GM21423 (cell line): ENCODE results near the gene TK2.

Experiments
- ATAC-seq: cut with Tn5 transposase; IDR thresholded peaks from one replicate; pipeline ENCODE4 v1.9.1; 2021; ENCODE audit warnings: mild to moderate bottlenecking, moderate library complexity; ENCODE audit not compliant: unreplicated experiment

TK2 gene

GRCh38 chr16:66486199-66486772 is 63.6 kb downstream of the TK2 start:
- no peak for ATAC-seq

- no peak for ATAC-seq
These were observed 64.5 kb downstream of the TK2 start for GRCh38 chr16:66485376-66485775.

GRCh38 chr16:66484453-66485213 is 65.3 kb downstream of the TK2 start:
- ATAC-seq = no peak

GRCh38 chr16:66483689-66484452 is 66.1 kb downstream of the TK2 start:
- no peak for ATAC-seq

GRCh38 chr16:66481943-66482390 is 68.0 kb downstream of the TK2 start:
- no peak for ATAC-seq

- no peak for ATAC-seq
These were observed 68.6 kb downstream of the TK2 start for GRCh38 chr16:66481081-66481942.

- no peak for ATAC-seq
These were observed 69.4 kb downstream of the TK2 start for GRCh38 chr16:66480265-66481080.

- ATAC-seq = no peak
These were observed 70.2 kb downstream of the TK2 start for GRCh38 chr16:66479661-66480264.

DNA sequence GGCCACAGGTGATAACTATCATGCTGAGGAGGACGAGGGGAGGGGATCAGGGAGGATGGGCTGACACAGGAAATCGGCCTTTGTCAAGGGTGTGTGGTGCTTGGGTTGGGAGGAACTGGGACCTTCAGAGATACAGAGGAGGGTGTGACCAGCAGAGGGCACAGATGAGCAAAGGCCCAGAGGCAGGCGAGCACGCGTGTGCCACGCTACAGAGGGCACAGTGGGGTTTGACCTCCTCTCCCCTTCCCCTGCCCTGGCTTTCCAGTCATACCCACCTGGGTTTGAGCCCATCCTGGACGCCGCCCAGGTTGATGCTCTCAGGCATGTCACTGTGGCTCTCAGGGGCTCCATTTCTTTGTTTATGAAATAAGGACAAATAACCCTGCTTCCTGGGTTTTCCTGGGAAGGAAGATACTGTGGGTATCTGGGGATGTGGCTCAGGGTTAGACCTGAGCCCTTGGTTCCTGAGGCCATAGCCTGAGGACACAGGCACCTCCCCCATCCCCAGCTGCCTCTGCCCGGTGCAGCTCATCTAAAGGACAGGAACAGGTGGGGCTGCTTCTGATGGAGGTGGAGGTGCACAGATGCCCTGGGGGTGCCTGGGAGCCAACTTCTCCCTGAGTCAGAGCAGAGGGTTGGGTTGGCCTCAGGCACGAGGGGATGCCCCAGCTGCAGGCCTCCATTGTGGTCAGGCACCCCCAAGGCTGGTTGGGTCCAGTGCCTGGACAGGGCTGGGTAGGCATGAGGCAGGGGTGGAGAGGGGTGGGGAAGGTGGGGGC is 71.0 kb downstream of the TK2 start:
- peak; percentile 71 for ATAC-seq

DNA sequence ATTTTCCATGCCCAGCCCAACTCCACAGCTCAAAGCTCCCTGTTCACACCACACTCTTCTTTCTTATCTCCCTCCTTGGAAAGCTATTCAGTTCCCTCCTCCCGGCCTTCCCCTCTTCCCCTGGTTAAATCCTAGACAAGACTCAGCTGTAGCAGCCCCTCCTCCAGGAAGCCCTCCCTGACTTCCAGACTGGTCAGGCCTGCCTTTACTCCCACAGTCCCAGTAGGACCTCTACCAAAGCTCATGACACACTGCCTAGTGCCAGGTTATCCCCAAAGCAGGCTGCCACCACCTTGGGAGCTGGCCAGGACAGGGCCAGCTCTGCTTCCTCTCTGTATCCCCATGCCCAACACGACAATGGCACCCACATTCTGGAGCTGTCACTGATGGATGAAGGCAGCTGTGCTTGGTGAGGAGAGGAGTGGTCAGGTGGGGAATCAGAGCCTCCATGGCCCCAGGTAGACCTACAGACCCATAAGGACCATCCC is 72.8 kb downstream of the TK2 start:
- ATAC-seq = no peak

DNA sequence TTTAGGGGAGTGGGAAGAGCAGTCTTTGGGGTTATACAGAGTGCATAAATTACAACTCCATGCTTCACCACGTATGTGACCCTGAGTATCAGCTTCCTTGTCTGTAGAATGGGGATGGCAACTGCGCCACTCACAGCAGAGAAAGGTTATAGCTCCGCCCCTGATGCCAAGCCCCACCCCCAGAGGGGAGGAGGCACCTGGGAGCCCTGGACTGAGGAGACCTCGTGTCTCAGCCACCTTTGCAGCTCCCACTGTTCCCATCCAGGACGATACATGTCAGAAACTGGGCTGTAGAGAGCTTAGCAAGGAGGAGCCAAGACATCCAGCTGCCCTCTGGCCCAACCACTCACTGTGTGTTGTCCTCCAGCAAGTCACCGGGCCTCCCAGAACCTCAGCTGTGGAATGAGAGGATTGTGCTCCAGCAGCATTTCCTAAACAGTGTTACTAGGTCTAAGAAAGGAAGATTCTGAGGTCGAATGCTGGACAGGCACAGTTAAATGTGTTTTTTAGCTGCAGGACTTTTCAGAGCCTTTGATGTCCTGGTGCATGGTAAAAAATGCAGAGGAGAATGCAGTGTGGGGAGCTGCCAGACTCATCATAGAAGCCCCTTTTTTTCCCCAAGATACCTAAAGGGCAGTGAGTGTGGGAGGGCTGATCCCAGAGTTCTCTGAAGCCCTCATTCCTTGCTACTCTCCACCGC is 73.4 kb downstream of the TK2 start:
- no peak for ATAC-seq

GRCh38 chr16:66475232-66475631 is 74.7 kb downstream of the TK2 start:
- no peak for ATAC-seq

DNA sequence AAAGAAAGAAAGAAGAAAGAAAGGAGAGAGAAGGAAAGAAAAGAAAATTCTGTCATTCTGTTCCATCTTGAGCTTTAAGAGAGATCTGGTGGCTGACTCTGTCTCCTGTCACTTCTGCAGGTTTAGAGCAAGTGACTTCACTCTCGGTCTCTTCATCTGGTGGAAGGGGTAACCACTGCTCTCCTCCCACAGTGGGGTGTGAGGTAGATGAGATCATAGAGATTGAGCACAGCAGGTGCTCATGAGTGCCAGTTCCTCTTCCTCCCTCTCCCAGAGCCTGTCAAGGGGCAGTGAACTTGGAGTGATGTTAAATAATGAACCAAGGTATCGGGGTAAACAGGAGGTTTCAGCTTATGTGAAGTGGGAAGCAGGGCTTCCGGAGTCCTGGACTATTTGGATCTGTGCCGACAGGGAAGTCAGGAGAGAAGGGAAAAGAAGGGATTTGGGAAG is 75.1 kb downstream of the TK2 start:
- peak; percentile 84 for ATAC-seq

GRCh38 chr16:66473654-66474519 is 76.0 kb downstream of the TK2 start:
- no peak for ATAC-seq

- ATAC-seq = no peak
These were observed 76.8 kb downstream of the TK2 start for GRCh38 chr16:66473051-66473571.

DNA sequence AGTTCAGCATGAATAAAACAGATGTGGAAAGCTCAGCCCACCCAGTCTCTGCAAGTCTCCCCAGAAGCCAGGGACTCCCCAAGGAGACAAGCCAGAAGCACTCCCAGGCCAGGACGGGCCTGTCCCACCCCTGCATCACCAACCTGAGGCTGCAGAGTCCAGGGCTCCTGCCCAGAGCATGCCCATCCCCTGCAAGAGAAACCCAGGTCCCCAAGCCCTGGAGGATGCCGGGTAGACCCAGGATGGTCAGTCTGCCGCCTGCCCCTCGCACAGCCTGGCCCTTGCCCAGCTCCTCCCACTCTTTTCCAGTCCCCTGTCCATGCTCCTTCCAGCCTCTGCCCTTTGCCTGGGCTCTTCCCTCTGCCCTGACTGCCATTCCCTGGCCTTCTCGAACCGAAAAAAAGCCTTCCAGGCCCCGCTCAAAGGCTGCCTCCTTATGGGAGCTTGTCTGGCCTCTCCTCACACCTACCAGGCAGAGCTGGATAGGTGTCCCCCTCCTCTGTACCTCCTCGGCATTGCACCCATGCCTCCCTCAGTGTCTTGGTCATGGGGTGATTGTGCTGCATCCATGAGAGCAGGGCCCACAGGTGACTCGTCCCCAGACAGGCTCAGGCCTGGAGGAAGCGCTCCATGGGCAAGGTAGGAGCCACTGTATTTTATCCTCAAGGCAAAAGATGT is 78.1 kb downstream of the TK2 start:
- no peak for ATAC-seq
